ENCODE measurements around the gene CAPN9.
"Not testable (repeated sequence)": the region's sequence is repeated elsewhere in the genome, so short reads cannot be mapped to it uniquely, and the experiment has no call there.

The CAPN9 gene

GRCh38 chr1:230747127-230747730, at the start of gene CAPN9:
TSS of gene CAPN9 (plus strand) at chr1:230747388. CDS start at chr1:230747497, 109 bp downstream.
- no peak for DNase-seq

- no peak for DNase-seq
Observed at GRCh38 chr1:230698130-230698529, 49.1 kb upstream of the CAPN9 start.

GRCh38 chr1:230698964-230699363, 48.2 kb upstream of the CAPN9 start:
- not testable (repeated sequence) for DNase-seq

GRCh38 chr1:230699716-230700115, 47.5 kb upstream of the CAPN9 start:
- no peak for DNase-seq

GRCh38 chr1:230700132-230700531, 47.1 kb upstream of the CAPN9 start:
- DNase-seq, result no peak

GRCh38 chr1:230701434-230701833, 45.8 kb upstream of the CAPN9 start:
- no peak for DNase-seq

GRCh38 chr1:230701895-230702768, 45.1 kb upstream of the CAPN9 start:
- DNase-seq, result no peak

- no peak for DNase-seq
Observed at GRCh38 chr1:230702934-230703678, 44.1 kb upstream of the CAPN9 start.

GRCh38 chr1:230703679-230704385, 43.4 kb upstream of the CAPN9 start:
- DNase-seq, result no peak

- no peak for DNase-seq
Observed at GRCh38 chr1:230704830-230705229, 42.4 kb upstream of the CAPN9 start.

GRCh38 chr1:230705289-230706019, 41.7 kb upstream of the CAPN9 start:
- no peak for DNase-seq

GRCh38 chr1:230706020-230706699, 41.0 kb upstream of the CAPN9 start:
- DNase-seq, result no peak

- DNase-seq, result no peak
Observed at GRCh38 chr1:230706887-230707731, 40.1 kb upstream of the CAPN9 start.

GRCh38 chr1:230707732-230708630, 39.2 kb upstream of the CAPN9 start:
- no peak for DNase-seq

GRCh38 chr1:230708631-230709580, 38.3 kb upstream of the CAPN9 start:
- no peak for DNase-seq

GRCh38 chr1:230709619-230710542, 37.3 kb upstream of the CAPN9 start:
- no peak for DNase-seq

GRCh38 chr1:230710543-230710904, 36.7 kb upstream of the CAPN9 start:
- DNase-seq, result no peak

All from stimulated activated CD4-positive, alpha-beta T cell treated with anti-CD3 and anti-CD28 coated beads, Interleukin-4, amount 100 ng/mL, for 24 hours (primary cell).